Ascending aorta (tissue), 2 donors: ENCODE results near the gene CHRM4. TPM values are rescaled to one million over a fixed set of nuclear protein-coding genes. Genes with fewer than 3 reads are reported as not detected.

ENCODE experiments used
- DNase-seq, 2 donors: peaks; one replicate each; pipeline ENCODE4 v3.0.0-alpha.2; 2019; ENCODE audit warnings: low spot score in 2 of 2
- H3K27ac ChIP-seq, 2 donors: fragments of 200-600 bp; sonication (generic); one replicate each; pipeline ENCODE4 v1.5.1; 2016 to 2017; ENCODE audit warnings: mild to moderate bottlenecking in 1 of 2
- H3K27me3 ChIP-seq: fragments of 200-600 bp; sonication (generic); one replicate; pipeline ENCODE4 v1.5.1; 2017
- H3K36me3 ChIP-seq, 2 donors: fragments of 200-600 bp; sonication (generic); one replicate each; pipeline ENCODE4 v1.5.1; 2016
- H3K4me1 ChIP-seq, 2 donors: fragments of 200-600 bp; sonication (generic); one replicate each; pipeline ENCODE4 v1.5.1; 2016 to 2017; ENCODE audit warnings: mild to moderate bottlenecking in 1 of 2
- H3K4me3 ChIP-seq, 2 donors: fragments of 200-600 bp; sonication (generic); one replicate each; pipeline ENCODE4 v1.5.1; 2016 to 2017; ENCODE audit warnings: mild to moderate bottlenecking in 1 of 2
- H3K9me3 ChIP-seq, 2 donors: fragments of 200-600 bp; sonication (generic); one replicate each; pipeline ENCODE4 v1.5.1; 2016
- intact Hi-C: fragments of 100-400 bp; cut with DNase I; formaldehyde crosslinking; loops from one replicate; pipeline ENCODE4 v1.15.1; 2023
- total RNA-seq: library from RNA; depleted of rRNA; stranded (reverse); fragments of >200 nt; gene quantifications from one replicate; pipeline ENCODE4 v1.1.0, GENCODE V29; 2016
- TF ChIP-seq, protein P1 (sequence below), 3 experiments: fragments of 200-600 bp in 2 of 3; fragments of 450-650 bp in 1 of 3; sonication (generic) in 2 of 3; IDR thresholded peaks; one replicate each; pipeline ENCODE4 v1.5.1; 2016 to 2019; ENCODE audit warnings: antibody characterized with exemption in 3 of 3, mild to moderate bottlenecking in 1 of 3, moderate library complexity in 1 of 3

Gene CHRM4
- total RNA-seq, 1 donor from 2014 or later: not detected

DNA sequence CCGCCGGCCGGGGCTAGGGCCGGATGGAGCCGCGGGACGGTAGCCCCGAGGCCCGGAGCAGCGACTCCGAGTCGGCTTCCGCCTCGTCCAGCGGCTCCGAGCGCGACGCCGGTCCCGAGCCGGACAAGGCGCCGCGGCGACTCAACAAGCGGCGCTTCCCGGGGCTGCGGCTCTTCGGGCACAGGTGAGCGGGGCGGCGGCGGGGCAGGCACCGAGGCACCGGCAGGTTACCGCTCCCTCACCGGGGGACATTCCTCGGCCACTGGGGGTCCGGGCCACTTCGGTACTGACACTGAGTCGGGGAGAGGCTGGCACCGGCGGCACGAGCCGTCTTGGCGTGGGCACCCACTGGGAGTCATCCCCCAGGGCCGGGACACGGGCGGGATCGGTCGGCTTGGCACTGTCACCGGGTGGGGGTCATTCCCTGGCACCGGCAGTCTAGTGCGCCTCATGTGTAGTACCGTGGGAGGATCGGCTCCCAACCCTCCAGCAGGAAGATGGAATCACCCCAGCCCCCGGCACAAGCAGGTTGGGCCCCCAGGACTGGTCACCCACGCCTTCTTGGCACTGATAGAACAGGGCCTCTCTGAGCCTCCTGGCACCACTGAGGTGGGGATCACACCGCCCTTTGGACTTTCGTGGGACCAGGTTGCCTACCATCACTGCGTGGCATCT, 43.8 kb downstream of the CHRM4 start:
- no peaks in the 10 kb centered on the region for H3K9me3 ChIP-seq
- intact Hi-C loops: loop anchor here (1.0 to 5.0 kb wide), 5 partner anchors 20 to 269 kb away; partner anchors contain the start of genes ATG13, HARBI1 and PHF21A
- TF ChIP-seq, protein P1, sequence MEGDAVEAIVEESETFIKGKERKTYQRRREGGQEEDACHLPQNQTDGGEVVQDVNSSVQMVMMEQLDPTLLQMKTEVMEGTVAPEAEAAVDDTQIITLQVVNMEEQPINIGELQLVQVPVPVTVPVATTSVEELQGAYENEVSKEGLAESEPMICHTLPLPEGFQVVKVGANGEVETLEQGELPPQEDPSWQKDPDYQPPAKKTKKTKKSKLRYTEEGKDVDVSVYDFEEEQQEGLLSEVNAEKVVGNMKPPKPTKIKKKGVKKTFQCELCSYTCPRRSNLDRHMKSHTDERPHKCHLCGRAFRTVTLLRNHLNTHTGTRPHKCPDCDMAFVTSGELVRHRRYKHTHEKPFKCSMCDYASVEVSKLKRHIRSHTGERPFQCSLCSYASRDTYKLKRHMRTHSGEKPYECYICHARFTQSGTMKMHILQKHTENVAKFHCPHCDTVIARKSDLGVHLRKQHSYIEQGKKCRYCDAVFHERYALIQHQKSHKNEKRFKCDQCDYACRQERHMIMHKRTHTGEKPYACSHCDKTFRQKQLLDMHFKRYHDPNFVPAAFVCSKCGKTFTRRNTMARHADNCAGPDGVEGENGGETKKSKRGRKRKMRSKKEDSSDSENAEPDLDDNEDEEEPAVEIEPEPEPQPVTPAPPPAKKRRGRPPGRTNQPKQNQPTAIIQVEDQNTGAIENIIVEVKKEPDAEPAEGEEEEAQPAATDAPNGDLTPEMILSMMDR (IDR thresholded peaks at IDR 0.05): no peak
- H3K27ac ChIP-seq: peak overlapping the region in 1 of 2 donors; percentile 37
- DNase-seq: no peak
- no peaks in the 10 kb centered on the region for H3K27me3 ChIP-seq
- H3K4me1 ChIP-seq: peaks cover 9 to 14% of the 10 kb centered on the region in 2 donors
- no peaks in the 10 kb centered on the region for H3K36me3 ChIP-seq
- H3K4me3 ChIP-seq: peak overlapping the region; percentile 73 to 96

GRCh38 chr11:46346886-46347636, 44.5 kb downstream of the CHRM4 start, which contains the start of gene DGKZ:
Gene DGKZ (plus strand): TSS chr11:46347463. CDS start chr11:46347660, 197 bp downstream.
- H3K4me1 ChIP-seq: peaks cover 9 to 14% of the 10 kb centered on the region in 2 donors
- peak within 1 kb of the TSS; percentile 73 to 96 for H3K4me3 ChIP-seq
- intact Hi-C loops: loop anchor here (1.0 to 5.0 kb wide), 5 partner anchors 20 to 270 kb away; partner anchors contain the start of genes ATG13, HARBI1 and PHF21A
- TF ChIP-seq, protein P1 (IDR thresholded peaks at IDR 0.05): peak; percentile 43 to 100 (median 59)
- H3K27ac ChIP-seq: peak within 1 kb of the TSS in 1 of 2 donors; percentile 37
- H3K36me3 ChIP-seq: no peaks in the 10 kb centered on the region
- H3K9me3 ChIP-seq: no peaks in the 10 kb centered on the region
- no peaks in the 10 kb centered on the region for H3K27me3 ChIP-seq
- peak; percentile 47 to 92 for DNase-seq

- Histone ChIP-seq H3K9me3 (no peaks in the 10 kb centered on the region), H3K27me3 (no peaks in the 10 kb centered on the region), H3K27ac (peak overlapping the region in 1 of 2 donors; percentile 16), H3K36me3 (no peaks in the 10 kb centered on the region), H3K4me1 (peaks cover 9 to 14% of the 10 kb centered on the region in 2 donors), H3K4me3 (peak overlapping the region; percentile 27 to 60)
- DNase-seq: no peak
- TF ChIP-seq, protein P1 (IDR thresholded peaks at IDR 0.05): no peak
- intact Hi-C loops: loop anchor here (2.0 to 5.0 kb wide), 3 partner anchors 191 to 271 kb away; partner anchors contain the start of genes ATG13, HARBI1 and PHF21A
Observed at GRCh38 chr11:46345881-46346484, 45.6 kb downstream of the CHRM4 start.

- Histone ChIP-seq H3K27me3 (no peaks in the 10 kb centered on the region), H3K4me1 (peaks cover 9 to 14% of the 10 kb centered on the region in 2 donors), H3K36me3 (no peaks in the 10 kb centered on the region), H3K27ac (peak overlapping the region in 1 of 2 donors; percentile 16), H3K4me3 (peak overlapping the region; percentile 27 to 60), H3K9me3 (no peaks in the 10 kb centered on the region)
- TF ChIP-seq, protein P1 (IDR thresholded peaks at IDR 0.05): no peak
- DNase-seq: no peak
- intact Hi-C loops: loop anchor here (5.0 kb wide), 2 partner anchors 192 to 223 kb away; partner anchors contain the start of gene PHF21A
Observed at GRCh38 chr11:46345131-46345597, 46.4 kb downstream of the CHRM4 start.

DNA sequence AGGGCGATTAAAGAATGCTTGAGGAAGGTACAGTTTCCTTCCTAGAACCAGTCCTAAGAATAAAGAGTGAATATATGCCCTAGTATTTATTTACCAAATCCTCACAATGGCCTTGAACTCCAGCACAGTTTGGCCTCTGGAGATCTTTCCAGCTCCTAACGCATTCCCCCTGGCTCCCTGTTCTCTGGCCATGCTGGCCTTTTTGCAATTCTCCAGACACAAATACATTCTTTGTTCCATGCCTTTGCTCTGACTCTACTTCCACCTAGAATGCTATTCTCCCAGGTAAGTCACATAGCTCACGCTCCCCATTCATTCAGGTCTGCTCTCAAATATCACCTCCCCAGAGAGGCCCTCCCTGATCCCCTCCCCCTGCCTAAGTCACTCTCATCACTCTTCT, 48.1 kb downstream of the CHRM4 start:
- TF ChIP-seq, protein P1 (IDR thresholded peaks at IDR 0.05): no peak
- Histone ChIP-seq H3K4me1 (peaks cover 4 to 7% of the 10 kb centered on the region in 2 donors), H3K27ac (no peak overlapping the region), H3K27me3 (no peaks in the 10 kb centered on the region), H3K9me3 (no peaks in the 10 kb centered on the region), H3K36me3 (no peaks in the 10 kb centered on the region), H3K4me3 (no peak overlapping the region)
- intact Hi-C loops: no loop called here
- DNase-seq: no peak
